NCI-H526 (cell line): ENCODE measurements around the gene ALG12.

ENCODE experiments used
- DNase-seq, 2 experiments: peaks; one replicate each; lab custom pipeline; 2025; lab: John Stamatoyannopoulos, UW

Gene ALG12

DNA sequence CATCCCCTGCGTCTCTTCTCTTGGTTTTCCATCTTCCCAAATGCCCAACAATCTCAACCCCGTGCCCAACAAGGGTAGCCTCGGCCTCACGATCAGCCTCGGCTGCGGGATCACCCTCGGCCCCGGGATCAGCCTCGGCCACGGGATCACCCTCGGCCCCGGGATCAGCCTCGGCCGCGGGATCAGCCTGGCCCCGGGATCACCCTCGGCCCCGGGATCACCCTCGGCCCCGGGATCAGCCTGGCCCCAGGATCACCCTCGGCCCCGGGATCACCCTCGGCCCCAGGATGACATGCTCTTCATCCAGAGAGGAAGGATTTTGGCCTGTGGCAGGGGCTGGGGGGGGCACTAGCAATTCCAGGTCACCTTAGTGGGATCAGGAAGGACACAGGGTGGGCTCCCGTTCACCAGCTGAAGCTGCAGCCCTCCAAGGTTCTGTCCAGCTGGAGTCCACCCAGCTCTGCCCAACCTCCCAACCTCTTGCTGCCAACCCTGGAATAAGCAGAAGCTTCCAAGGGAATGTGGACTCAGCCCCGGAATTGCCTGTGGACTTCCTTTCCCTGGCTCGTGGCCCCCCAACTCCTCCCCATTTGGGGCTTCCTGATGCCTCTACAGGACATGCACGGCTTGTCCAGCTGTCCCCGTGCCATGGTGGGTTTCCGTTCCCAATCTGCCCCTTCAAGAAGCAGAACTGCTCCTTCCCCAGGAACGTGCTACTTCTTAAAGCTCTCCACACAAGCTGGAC, 6.2 kb downstream of the ALG12 start:
- DNase-seq: no peak

DNA sequence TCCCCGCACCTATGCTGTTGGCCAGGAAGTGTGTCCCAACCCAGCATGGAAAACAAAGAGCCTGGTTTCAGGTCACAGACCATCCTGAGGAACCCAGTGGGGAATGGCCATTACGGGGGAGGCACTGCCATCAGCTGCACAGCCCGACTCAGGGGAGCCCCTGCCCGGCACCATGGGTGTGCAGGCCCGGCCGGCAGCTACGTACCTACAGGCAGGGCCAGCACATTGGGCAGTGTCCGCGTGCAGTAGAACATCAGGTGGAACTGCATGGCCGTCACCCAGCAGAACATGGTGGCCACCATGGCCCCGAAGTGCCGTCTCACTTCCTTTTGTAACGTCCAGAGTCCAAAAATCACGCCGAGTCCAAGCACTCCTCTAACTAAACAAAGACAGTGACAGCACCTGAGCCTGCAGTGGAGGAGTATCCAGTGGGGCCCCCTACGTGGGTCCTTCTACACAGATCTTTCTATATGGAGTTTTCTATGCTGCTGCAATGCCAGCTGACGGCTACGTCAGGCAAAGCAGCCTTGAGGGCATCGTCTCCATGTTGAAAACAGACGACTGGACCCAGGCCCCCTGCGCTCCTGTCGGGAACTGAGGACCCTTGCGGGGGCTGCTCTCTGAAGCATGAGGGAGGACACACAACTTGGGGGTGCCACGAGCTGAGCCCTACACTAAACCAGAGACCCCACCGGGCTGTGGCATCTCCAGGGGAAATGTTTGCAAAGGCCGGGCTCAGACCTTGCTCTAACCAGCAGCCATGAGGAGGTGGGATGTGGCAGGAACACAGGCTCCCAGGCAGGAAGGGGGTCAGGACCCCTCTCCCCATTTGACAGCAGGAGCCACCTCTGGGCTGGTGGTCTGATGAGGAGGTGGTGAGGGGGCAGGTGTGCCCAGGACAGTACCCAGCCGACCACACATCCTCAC, 7.7 kb downstream of the ALG12 start:
- DNase-seq: no peak

DNA sequence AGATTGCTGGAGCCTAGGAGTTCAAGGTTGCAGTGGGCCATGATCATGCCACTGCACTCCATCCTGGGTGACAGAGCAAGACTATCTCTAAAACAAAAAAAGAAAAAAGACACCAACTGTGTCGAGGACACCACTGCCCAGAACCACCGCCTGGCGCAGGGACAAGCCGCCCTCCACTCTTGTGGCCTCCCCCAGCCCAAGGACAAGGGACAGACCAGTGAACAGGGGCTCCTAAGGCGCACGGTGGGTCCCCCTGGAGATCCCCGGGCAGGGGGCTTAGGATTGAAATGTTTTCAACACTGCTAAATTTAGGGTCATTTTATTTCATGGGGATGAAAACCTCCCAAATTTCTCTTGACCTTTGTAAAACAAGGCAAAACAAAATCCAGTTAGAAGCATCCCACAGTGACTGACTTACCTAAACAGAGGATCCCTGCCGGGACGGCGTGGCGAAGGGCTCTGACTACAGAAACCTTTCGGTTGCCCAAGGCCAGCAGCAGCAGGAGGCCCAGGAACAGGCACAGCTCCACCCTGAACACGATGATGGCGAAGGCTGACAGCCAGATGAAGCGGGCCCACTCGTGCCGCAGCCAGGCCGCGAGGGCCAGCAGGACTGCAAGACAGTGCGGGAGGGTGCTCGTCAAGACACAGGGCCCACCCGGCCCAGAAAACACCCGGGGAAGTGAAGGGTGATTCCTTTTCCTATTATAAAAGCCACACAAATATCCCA, 8.6 kb downstream of the ALG12 start:
- no peak for DNase-seq

GRCh38 chr22:49907807-49908206, 10.4 kb downstream of the ALG12 start:
- no peak for DNase-seq

DNA sequence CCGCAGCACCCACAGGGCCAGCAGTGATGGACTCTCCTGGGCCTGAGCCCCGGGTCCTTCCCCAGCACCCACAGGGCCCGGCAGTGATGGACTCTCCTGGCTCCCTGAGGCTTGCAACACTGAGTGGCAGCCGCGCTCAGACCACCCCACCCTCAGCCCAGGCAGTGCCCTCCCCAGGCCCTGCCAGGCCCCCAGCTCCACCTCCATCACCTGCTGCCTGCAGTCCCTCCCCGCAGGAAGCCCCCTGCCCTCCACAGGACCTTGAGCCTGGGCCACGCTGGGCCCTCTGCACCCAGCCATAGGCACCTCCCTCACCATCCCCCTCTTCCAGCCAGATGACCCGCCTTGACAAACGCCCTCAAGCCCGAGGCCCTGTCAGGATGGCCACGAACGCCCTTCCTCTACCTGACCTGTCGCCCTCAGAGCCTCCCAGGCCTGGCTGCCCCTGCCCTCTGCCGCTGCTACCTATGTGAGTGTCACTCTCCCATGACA, 11.4 kb downstream of the ALG12 start:
- no peak for DNase-seq

DNA sequence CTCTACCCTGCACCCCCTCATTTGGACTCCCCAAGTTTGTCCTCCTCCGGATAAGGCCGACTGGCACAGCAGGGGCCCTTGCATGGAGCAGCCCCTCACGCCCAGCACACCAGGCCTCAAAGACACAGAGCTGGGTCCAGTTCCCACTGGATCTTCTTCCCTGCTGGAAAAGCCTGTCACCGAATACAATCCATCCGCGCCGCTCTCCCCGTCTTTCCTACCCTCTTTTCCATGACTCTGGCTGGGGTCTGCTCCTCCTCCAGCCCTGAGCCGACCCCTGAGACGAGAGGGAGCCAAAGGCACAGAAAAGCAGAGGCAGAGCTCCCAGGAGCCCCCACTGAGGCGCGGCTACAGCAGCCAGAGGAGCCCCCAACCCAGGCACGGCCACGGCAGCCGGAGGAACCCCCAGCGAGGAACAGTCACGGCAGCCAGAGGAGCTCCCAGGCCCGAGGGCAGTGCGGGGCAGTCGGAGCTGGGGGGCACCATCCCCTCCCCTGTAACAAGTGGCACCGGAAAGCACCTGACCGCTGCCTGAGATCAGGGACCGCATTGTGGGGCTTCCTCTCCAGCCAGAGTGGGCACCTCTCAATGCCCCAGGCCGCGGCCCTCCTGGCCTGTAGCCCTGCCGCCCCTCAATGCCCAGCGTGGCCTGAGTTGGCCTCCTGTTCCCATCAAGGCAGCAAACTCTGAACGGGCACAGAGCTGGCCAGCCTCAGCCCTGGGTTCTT, 12.0 kb downstream of the ALG12 start:
- DNase-seq: no peak

DNA sequence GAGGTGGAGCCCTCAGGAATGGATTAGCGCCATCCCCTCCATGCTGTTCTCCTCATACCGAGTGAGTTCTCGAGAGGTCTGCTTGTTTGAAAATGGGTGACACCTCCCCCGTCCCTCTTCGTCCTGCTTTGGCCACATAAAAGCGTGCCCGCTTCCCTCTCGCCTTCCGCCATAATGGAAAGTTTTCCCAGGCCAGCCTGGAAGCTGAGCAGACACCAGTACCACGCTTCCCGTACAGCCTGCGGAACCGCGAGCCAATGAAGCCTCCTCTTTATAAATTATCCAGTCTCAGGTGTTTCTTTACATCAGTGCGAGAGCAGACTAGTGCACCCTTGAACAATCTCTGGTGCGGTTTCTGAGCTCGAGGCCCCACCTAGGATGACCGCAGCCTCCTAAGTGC, 12.8 kb downstream of the ALG12 start:
- no peak for DNase-seq

- DNase-seq: no peak
These were observed 14.2 kb downstream of the ALG12 start for GRCh38 chr22:49904040-49904369.

GRCh38 chr22:49903322-49904039, 14.8 kb downstream of the ALG12 start:
- no peak for DNase-seq

- DNase-seq: no peak
These were observed 16.8 kb downstream of the ALG12 start for GRCh38 chr22:49901457-49901856.

DNA sequence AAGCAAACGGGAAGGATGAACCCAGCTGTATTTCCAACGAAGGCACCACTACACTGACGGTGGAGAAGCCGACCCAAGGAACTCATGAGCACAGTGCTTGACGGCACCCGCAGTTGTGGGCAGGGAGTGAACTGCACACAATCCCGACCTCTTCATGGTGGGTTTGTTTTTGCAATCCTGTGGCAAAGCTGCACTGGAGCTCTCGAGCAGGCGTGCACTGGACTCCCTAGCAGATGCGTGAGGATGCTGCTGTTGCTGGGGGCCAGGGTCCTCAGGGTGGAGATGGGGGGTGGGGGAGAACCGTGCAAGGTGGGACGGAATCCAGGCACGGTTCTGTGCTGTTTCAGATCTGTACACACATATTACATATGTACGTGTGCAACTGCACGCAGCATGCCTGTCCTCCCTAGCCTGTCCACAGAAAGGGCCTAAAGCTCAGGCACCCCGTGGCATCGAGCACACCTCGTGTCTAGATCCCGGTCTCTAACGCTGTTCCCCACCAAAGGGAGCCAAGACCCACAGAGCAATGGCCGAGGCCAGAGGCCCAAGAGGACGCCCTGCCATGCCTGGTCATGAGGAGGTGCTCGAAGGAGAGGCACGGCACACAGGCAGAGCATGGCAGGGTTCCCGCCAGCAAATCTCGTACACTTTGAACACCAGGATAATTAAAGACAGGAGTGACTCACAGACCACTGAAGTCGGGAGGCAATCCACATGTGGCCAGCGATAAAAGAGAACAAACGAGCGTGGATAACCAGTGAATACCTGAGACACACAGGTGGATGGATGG, 17.6 kb downstream of the ALG12 start:
- no peak for DNase-seq

- no peak for DNase-seq
These were observed 18.7 kb downstream of the ALG12 start for GRCh38 chr22:49899530-49899929.

GRCh38 chr22:49897015-49897684, 21.1 kb downstream of the ALG12 start:
- no peak for DNase-seq

DNA sequence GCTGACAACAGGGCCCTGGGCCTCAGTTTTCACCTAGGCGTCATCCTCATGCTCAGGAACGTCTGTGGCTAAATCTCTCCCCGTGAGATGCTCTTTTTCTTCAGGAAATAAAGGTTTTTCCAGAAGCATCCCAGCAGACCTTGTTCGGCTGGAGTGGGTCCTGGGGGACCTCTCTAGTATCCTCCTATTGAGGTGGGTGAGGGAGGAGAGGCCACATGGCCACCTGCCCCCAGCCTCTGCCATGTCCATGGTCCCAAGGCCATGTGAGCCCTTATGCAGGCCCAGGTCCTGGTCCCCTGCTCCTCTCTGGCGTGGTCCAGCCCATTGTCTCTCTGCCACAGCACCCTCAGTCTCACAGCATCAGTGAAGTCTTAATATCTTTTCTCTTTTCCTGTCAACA, 22.0 kb downstream of the ALG12 start:
- DNase-seq: no peak

DNA sequence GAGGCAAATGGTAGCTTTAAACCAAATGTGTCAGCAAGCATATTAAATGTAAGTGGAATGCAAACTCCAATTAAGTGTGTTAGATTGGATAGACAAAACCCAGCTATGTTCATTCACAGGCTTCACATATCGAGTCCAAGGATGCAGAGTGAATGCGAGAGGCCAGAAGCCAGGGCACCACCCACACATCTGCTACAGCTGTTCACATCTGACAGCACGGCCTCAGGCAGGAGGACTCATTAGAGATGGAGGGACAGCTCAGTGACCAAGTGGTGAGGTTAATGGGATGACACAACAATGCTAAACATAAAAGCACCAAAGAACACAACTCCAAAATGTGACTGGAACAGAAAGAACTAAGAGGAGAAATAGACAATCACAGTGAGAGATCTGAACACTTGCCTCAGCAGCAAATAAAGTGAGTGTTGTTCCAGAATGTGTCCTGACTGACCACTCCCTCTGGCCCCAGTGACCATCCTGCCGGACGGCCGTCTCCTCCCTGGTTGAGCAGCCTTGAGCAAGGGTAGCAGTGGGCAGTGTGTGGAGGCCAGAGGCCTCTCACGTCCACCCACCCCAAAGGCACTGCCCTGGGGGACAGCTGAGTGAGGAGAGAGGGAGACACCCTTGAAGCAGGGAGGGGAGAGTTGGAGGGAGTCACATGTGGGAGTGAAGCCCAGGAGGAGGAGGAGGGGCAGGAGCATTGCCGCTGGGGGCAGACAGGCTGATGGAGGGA, 23.8 kb downstream of the ALG12 start:
- DNase-seq: no peak

DNA sequence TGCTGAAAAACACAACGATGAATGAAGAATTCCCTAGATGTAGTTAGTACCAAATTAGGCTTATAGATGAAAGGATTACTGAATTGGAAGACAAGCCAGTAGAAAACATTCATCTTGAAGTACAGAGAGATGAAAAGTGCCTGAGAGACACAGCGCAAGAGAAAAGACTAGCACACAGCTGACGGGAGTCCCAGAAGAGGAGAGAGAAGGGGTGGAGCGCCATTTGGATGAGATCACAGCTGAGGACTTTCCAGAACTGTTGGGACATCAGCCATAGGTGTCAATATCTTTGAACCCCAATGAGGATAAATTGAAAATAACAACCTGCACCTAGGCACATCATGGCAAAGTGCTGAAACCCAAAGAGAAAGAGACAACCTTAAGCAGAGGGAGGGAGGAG, 25.2 kb downstream of the ALG12 start:
- DNase-seq: no peak

GRCh38 chr22:49892226-49892899, 25.9 kb downstream of the ALG12 start:
- no peak for DNase-seq

GRCh38 chr22:49889071-49889470, 29.2 kb downstream of the ALG12 start:
- no peak for DNase-seq

GRCh38 chr22:49887702-49888101, 30.5 kb downstream of the ALG12 start:
- no peak for DNase-seq
